ENCODE data around the gene ATG2A. TPM values are rescaled to one million over a fixed set of nuclear protein-coding genes. Genes with fewer than 3 reads are reported as not detected.

ATG2A gene
- total and polyA plus RNA-seq, 10 of the 15 experiments (the other 5 are each of a cell fraction or from before 2014, with no cell fraction given), result 0.08 to 19.0 (median 4.6) TPM

DNA sequence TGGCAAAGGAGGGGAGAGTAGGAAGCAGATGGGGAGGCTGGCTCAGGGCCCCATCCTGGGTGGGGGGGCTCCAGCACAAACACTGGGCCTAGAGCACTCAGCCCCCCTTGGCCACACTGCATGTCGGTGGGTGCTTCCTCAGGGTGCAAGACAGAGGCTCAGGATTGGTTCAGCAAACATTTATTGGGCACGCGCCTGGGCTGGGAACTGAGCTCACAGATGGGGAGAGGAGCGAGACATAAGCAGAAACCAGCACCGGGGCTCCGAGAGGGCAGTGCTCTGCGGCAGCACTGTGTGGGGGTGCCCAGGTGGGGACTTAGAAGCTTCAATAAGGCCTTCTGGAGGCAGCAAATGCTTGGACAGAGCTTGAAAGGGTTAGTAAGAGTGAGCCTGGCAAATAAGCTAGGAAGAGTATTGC is 26.5 kb downstream of the ATG2A start:
- ChIA-PET SMC1A (ENCODE audit: uncharacterized antibody, unreplicated experiment) (interaction anchor here (1.0 to 7.2 kb wide), 5 partner anchors 15 to 107 kb away, joined by 3 to 138 read pairs (median 5); partner anchors contain the start of gene BATF2), RAD21 (ENCODE audit: unreplicated experiment) (interaction anchor here (0.8 to 4.7 kb wide), 3 partner anchors 21 to 42 kb away, joined by 3 to 61 read pairs (median 8); no protein-coding TSS in a partner anchor), POLR2A (interaction anchor here (19.9 kb wide), 1 partner anchor 32 kb away, joined by 620 read pairs; no protein-coding TSS in a partner anchor), CTCF (interaction anchor here (1.2 to 30.0 kb wide), 3 partner anchors 13 to 240 kb away, joined by 4 to 1208 read pairs (median 63); partner anchors contain the start of genes CDC42BPG and EHD1)
- Histone ChIP-seq H3K4me2 (ENCODE audit: control insufficient read depth, insufficient read depth) (no peak overlapping the region), H3K9me3 (replicated peaks; ENCODE audit: control insufficient read depth, insufficient read depth, low read length) (no peaks in the 10 kb centered on the region), H3K79me2 (ENCODE audit: control insufficient read depth, insufficient read depth, low read length) (no peaks in the 10 kb centered on the region), H3K4me1 (ENCODE audit: control insufficient read depth, insufficient read depth, low read length) (peaks cover 12% of the 10 kb centered on the region), H3K9ac (ENCODE audit: control insufficient read depth, insufficient read depth, low read length) (no peak overlapping the region), H3K27ac (ENCODE audit: control insufficient read depth, insufficient read depth) (no peak overlapping the region), H3K4me3 (no peak overlapping the region), H3K36me3 (ENCODE audit: control insufficient read depth in 2 of 2, insufficient read depth in 2 of 2, low read length in 1 of 2) (no peaks in the 10 kb centered on the region), H3K27me3 (replicated peaks in 1 of 2; ENCODE audit: control insufficient read depth in 2 of 2, insufficient read depth in 2 of 2, low read length in 1 of 2) (no peaks in the 10 kb centered on the region), H2AFZ (ENCODE audit: control insufficient read depth, low read depth, low read length) (no peak overlapping the region), H4K20me1 (ENCODE audit: control insufficient read depth, insufficient read depth) (no peaks in the 10 kb centered on the region)
- BruUV-seq (replicated peaks), result no TSS peak
- WGBS (ENCODE audit: insufficient coverage, insufficient replicate concordance, low lambda C conversion rate, missing lambda C conversion rate), result 85% methylated on average over 7 of the region's 7 CpGs
- TF ChIP-seq TAF1 (IDR thresholded peaks at IDR 0.05; ENCODE audit: borderline replicate concordance, low read depth, low read length) (no peak), JUND (IDR thresholded peaks at IDR 0.05; ENCODE audit: low read depth, low read length) (no peak), IKZF2 (IDR thresholded peaks at IDR 0.05) (no peak), MYC (IDR thresholded peaks at IDR 0.05; ENCODE audit: insufficient read depth, insufficient read length, insufficient replicate concordance, low read length, severe bottlenecking) (no peak), ZNF217 (IDR thresholded peaks at IDR 0.05) (no peak), EP300 (IDR thresholded peaks at IDR 0.05; ENCODE audit: borderline replicate concordance in 1 of 2, control insufficient read depth in 1 of 2, low read depth in 2 of 2, low read length in 2 of 2) (no peak), NFYB (IDR thresholded peaks at IDR 0.05; ENCODE audit: insufficient read depth, low read depth, low read length) (no peak), STAT1 (conservative IDR thresholded peaks at IDR 0.05) (no peak), IRF4 (IDR thresholded peaks at IDR 0.05; ENCODE audit: low read depth, low read length) (no peak), KDM1A (IDR thresholded peaks at IDR 0.05; ENCODE audit: borderline replicate concordance) (no peak)
- TF ChIP-seq, protein P1, sequence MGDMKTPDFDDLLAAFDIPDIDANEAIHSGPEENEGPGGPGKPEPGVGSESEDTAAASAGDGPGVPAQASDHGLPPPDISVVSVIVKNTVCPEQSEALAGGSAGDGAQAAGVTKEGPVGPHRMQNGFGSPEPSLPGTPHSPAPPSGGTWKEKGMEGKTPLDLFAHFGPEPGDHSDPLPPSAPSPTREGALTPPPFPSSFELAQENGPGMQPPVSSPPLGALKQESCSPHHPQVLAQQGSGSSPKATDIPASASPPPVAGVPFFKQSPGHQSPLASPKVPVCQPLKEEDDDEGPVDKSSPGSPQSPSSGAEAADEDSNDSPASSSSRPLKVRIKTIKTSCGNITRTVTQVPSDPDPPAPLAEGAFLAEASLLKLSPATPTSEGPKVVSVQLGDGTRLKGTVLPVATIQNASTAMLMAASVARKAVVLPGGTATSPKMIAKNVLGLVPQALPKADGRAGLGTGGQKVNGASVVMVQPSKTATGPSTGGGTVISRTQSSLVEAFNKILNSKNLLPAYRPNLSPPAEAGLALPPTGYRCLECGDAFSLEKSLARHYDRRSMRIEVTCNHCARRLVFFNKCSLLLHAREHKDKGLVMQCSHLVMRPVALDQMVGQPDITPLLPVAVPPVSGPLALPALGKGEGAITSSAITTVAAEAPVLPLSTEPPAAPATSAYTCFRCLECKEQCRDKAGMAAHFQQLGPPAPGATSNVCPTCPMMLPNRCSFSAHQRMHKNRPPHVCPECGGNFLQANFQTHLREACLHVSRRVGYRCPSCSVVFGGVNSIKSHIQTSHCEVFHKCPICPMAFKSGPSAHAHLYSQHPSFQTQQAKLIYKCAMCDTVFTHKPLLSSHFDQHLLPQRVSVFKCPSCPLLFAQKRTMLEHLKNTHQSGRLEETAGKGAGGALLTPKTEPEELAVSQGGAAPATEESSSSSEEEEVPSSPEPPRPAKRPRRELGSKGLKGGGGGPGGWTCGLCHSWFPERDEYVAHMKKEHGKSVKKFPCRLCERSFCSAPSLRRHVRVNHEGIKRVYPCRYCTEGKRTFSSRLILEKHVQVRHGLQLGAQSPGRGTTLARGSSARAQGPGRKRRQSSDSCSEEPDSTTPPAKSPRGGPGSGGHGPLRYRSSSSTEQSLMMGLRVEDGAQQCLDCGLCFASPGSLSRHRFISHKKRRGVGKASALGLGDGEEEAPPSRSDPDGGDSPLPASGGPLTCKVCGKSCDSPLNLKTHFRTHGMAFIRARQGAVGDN (IDR thresholded peaks at IDR 0.05), result no peak
- TF ChIP-seq, protein P2, sequence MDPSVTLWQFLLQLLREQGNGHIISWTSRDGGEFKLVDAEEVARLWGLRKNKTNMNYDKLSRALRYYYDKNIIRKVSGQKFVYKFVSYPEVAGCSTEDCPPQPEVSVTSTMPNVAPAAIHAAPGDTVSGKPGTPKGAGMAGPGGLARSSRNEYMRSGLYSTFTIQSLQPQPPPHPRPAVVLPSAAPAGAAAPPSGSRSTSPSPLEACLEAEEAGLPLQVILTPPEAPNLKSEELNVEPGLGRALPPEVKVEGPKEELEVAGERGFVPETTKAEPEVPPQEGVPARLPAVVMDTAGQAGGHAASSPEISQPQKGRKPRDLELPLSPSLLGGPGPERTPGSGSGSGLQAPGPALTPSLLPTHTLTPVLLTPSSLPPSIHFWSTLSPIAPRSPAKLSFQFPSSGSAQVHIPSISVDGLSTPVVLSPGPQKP (IDR thresholded peaks at IDR 0.05; ENCODE audit: low read depth, low read length), result no peak
- ATAC-seq, result no peak
- no peak for DNase-seq (ENCODE audit: low read depth, low spot score)
- intact Hi-C loops (cut with micrococcal nuclease; ENCODE audit: unreplicated experiment) (no loop called here), in situ Hi-C loops (cut with MboI) (loop anchor here (5.0 kb wide), 1 partner anchor 43 kb away; no protein-coding TSS in a partner anchor)
- no peak for FAIRE-seq
